GM12878 (cell line): ENCODE measurements around the gene ARID3B. TPM values are rescaled to one million over a fixed set of nuclear protein-coding genes. Genes with fewer than 3 reads are reported as not detected.
"Not testable (repeated sequence)": the region's sequence is repeated elsewhere in the genome, so short reads cannot be mapped to it uniquely, and the experiment has no call there.

Experiments used
- ATAC-seq: fragments of 200-7000 bp; cut with Tn5 transposase; 3 replicates; pipeline ENCODE4 v1.9.1; 2020; ENCODE audit warnings: mild to moderate bottlenecking, moderate library complexity
- BruUV-seq: library from RNA; stranded (reverse); fragments of 400-500 nt; replicated peaks from 2 replicates; lab custom pipeline; 2021; lab: Mats Ljungman, UMichigan
- CTCF ChIA-PET: fragments of 300-600 bp; sonication (Branson Sonifier 250); formaldehyde crosslinking; extraction: SDS; loops from one replicate; lab custom pipeline; 2021; ENCODE audit warnings: inconsistent platforms; lab: Yijun Ruan, JAX
- POLR2A ChIA-PET: fragments of 350-600 bp; formaldehyde crosslinking; extraction: SDS; loops from one replicate; lab custom pipeline; 2021; ENCODE audit warnings: inconsistent platforms; lab: Charles Lee
- RAD21 ChIA-PET: fragments of 300-600 bp; sonication (Branson Sonifier 250); formaldehyde crosslinking; loops from one replicate; lab custom pipeline; 2023; ENCODE audit warnings: antibody characterized with exemption; ENCODE audit not compliant: unreplicated experiment; lab: Charles Lee
- SMC1A ChIA-PET: fragments of 300-600 bp; sonication (Branson Sonifier 250); formaldehyde crosslinking; loops from one replicate; lab custom pipeline; 2023; ENCODE audit not compliant: unreplicated experiment, uncharacterized antibody; lab: Charles Lee
- DNase-seq: peaks from one replicate; pipeline ENCODE4 v3.0.0-alpha.2; 2011; ENCODE audit warnings: low read depth, low spot score
- FAIRE-seq: peaks from 3 replicates; lab custom pipeline; 2011; peaks lifted over from hg19 to GRCh38; lab: Jason Lieb, UNC
- H2AFZ ChIP-seq: 2 replicates; pipeline ENCODE4 v1.6.0; 2011; ENCODE audit warnings: low read depth, low read length, control low read depth; ENCODE audit not compliant: control insufficient read depth
- H3K27ac ChIP-seq: 2 replicates; pipeline ENCODE4 v1.5.1; 2011; ENCODE audit warnings: control low read depth; ENCODE audit not compliant: control insufficient read depth, insufficient read depth
- H3K27me3 ChIP-seq, 2 experiments: replicated peaks in 1 of 2; 2 replicates each; pipeline versions ENCODE4 v1.6.0 to v1.6.1; 2011; ENCODE audit warnings: low read length in 1 of 2; ENCODE audit not compliant: control insufficient read depth in 2 of 2, insufficient read depth in 2 of 2
- H3K36me3 ChIP-seq, 2 experiments: 2 replicates each; pipeline ENCODE4 v1.5.1; 2011; ENCODE audit warnings: low read length in 1 of 2; ENCODE audit not compliant: control insufficient read depth in 2 of 2, insufficient read depth in 2 of 2
- H3K4me1 ChIP-seq: 2 replicates; pipeline ENCODE4 v1.6.1; 2011; ENCODE audit warnings: mild to moderate bottlenecking, low read length, moderate library complexity, mixed read lengths; ENCODE audit not compliant: control insufficient read depth, insufficient read depth
- H3K4me2 ChIP-seq: 2 replicates; pipeline ENCODE4 v1.6.0; 2011; ENCODE audit warnings: control low read depth; ENCODE audit not compliant: control insufficient read depth, insufficient read depth
- H3K4me3 ChIP-seq: fragments of 200-600 bp; sonication (generic); 2 replicates; pipeline ENCODE4 v1.5.1; 2016
- H3K79me2 ChIP-seq: 2 replicates; pipeline ENCODE4 v1.6.0; 2011; ENCODE audit warnings: low read length; ENCODE audit not compliant: control insufficient read depth, insufficient read depth
- H3K9ac ChIP-seq: 2 replicates; pipeline ENCODE4 v1.8.0; 2011; ENCODE audit warnings: low read length, control low read depth, mixed read lengths; ENCODE audit not compliant: control insufficient read depth, insufficient read depth
- H3K9me3 ChIP-seq: replicated peaks from 3 replicates; pipeline ENCODE4 v1.5.1; 2011; ENCODE audit warnings: mild to moderate bottlenecking, low read length; ENCODE audit not compliant: control insufficient read depth, insufficient read depth
- H4K20me1 ChIP-seq: 2 replicates; pipeline ENCODE4 v1.6.0; 2011; ENCODE audit not compliant: control insufficient read depth, insufficient read depth
- BACH1 ChIP-seq: fragments of 450-650 bp; IDR thresholded peaks from 2 replicates; pipeline ENCODE4 v1.6.1; 2017; ENCODE audit warnings: mild to moderate bottlenecking, borderline replicate concordance
- BHLHE40 ChIP-seq, 2 experiments: fragments of 450-650 bp in 1 of 2; IDR thresholded peaks; 2 replicates each; pipeline ENCODE4 v1.6.1; 2011 to 2017; ENCODE audit warnings: low read depth in 2 of 2, borderline replicate concordance in 1 of 2, improper control_type of control experiment in 1 of 2, low read length in 1 of 2, mild to moderate bottlenecking in 1 of 2
- CHD2 ChIP-seq: IDR thresholded peaks from 2 replicates; pipeline ENCODE4 v1.6.1; 2011; ENCODE audit warnings: low read depth, low read length, improper control_type of control experiment, borderline replicate concordance
- GATAD2B ChIP-seq: fragments of 450-650 bp; conservative IDR thresholded peaks from 2 replicates; pipeline ENCODE4 v1.6.1; 2017; ENCODE audit warnings: low read depth, mild to moderate bottlenecking, moderate library complexity
- IKZF2 ChIP-seq, 2 experiments: fragments of 450-650 bp; IDR thresholded peaks; 2 replicates each; pipeline ENCODE4 v1.6.1; 2017; ENCODE audit warnings: mild to moderate bottlenecking in 2 of 2, moderate library complexity in 2 of 2
- PAX8 ChIP-seq: fragments of 450-650 bp; IDR thresholded peaks from 2 replicates; pipeline ENCODE4 v1.6.1; 2017; ENCODE audit warnings: mild to moderate bottlenecking, moderate library complexity
- RB1 ChIP-seq: fragments of 450-650 bp; formaldehyde crosslinking; IDR thresholded peaks from 2 replicates; pipeline ENCODE4 v1.6.1; 2017; ENCODE audit warnings: mild to moderate bottlenecking, borderline replicate concordance
- ZBTB33 ChIP-seq: fragments of 450-650 bp; IDR thresholded peaks from 2 replicates; pipeline ENCODE4 v1.6.1; 2017; ENCODE audit warnings: mild to moderate bottlenecking
- ZNF217 ChIP-seq: fragments of 450-650 bp; IDR thresholded peaks from 2 replicates; pipeline ENCODE4 v1.6.1; 2017; ENCODE audit warnings: antibody characterized with exemption, mild to moderate bottlenecking
- WGBS: methylation state at CpG from one replicate; pipeline ENCODE4 v1.1.6; 2016; ENCODE audit warnings: low lambda C conversion rate; ENCODE audit not compliant: insufficient replicate concordance, insufficient coverage; ENCODE audit errors: missing lambda C conversion rate; 5-methylcytosine and 5-hydroxymethylcytosine counted together
- in situ Hi-C: fragments of 300-500 bp; cut with MboI; formaldehyde crosslinking; loops from 9 replicates; pipeline ENCODE4 v1.14.3; 2018; ENCODE audit warnings: mixed read lengths
- intact Hi-C: fragments of 100-400 bp; cut with micrococcal nuclease; formaldehyde crosslinking; loops from one replicate; pipeline ENCODE4 v1.14.2; 2022; ENCODE audit not compliant: unreplicated experiment
- polyA plus RNA-seq, 11 experiments: library from polyadenylated mRNA; depleted of rRNA in 4 of 11; unstranded in 6 of 11; stranded (reverse) in 5 of 11; fragments of >200 nt; fragmentation: Nextera tagmentation in 4 of 11; fragmentation: Illumina TruSeq in 1 of 11; extraction: Ambion mirVana in 4 of 11; extraction: Trizol in 1 of 11; gene quantifications; 1 replicate in 1 of 11; 2 replicates in 10 of 11; pipeline versions ENCODE4 v1.2.1 to v1.2.3, GENCODE V29; 2011 to 2016; ENCODE audit warnings: inconsistent platforms in 2 of 11, missing spikeins in 2 of 11, low read depth in 1 of 11
- total RNA-seq, 4 experiments: library from RNA; depleted of rRNA in 3 of 4; stranded (reverse); fragments of >200 nt in 3 of 4; fragmentation: Illumina TruSeq in 1 of 4; extraction: Trizol in 1 of 4; gene quantifications; 2 replicates each; pipeline versions ENCODE4 v1.2.1 to v1.2.3, GENCODE V29; 2013 to 2021

The ARID3B gene
- total and polyA plus RNA-seq, 10 of the 15 experiments (the other 5 are each of a cell fraction or from before 2014, with no cell fraction given) = 1.1 to 33.4 (median 24.0) TPM

- Histone ChIP-seq H3K36me3 (no peaks in the 10 kb centered on the region; a peak in 1 of 4 replicates), H3K27ac (no peak overlapping the region), H2AFZ (no peak overlapping the region), H3K27me3 (no peaks in the 10 kb centered on the region), H3K4me2 (no peak overlapping the region), H3K4me1 (peaks cover 1% of the 10 kb centered on the region), H3K79me2 (no peaks in the 10 kb centered on the region), H3K9ac (no peak overlapping the region), H3K4me3 (no peak overlapping the region), H4K20me1 (no peaks in the 10 kb centered on the region), H3K9me3 (no peaks in the 10 kb centered on the region)
- WGBS = 86% methylated on average over 4 of the region's 4 CpGs
- intact Hi-C loops = no loop called here
- FAIRE-seq (no peak), DNase-seq (no peak), ATAC-seq (no peak)
- in situ Hi-C loops = no loop called here
- ChIA-PET POLR2A (interaction anchor here (0.5 kb wide), 1 partner anchor 993 kb away, joined by 3 read pairs; no protein-coding TSS in a partner anchor), CTCF (no interaction called here), RAD21 (no interaction called here), SMC1A (interaction anchor here (1.2 kb wide), 1 partner anchor 121 kb away, joined by 3 read pairs; no protein-coding TSS in a partner anchor)
- TF ChIP-seq ZNF217 = no peak
- no peak for TF ChIP-seq PAX8
- TF ChIP-seq BHLHE40 (IDR thresholded peaks at IDR 0.05; ENCODE audit: borderline replicate concordance in 1 of 2, low read depth in 2 of 2, low read length in 1 of 2) = no peak
- no peak for TF ChIP-seq GATAD2B
- TF ChIP-seq CHD2 = no peak
- no peak for TF ChIP-seq BACH1
- no TSS peak for BruUV-seq
Measured at GRCh38 chr15:74506515-74506840, 34.5 kb upstream of the ARID3B start.

- ChIA-PET RAD21 (no interaction called here), POLR2A (no interaction called here), CTCF (no interaction called here), SMC1A (interaction anchor here (1.3 kb wide), 1 partner anchor 34 kb away, joined by 4 read pairs; no protein-coding TSS in a partner anchor)
- no peak overlapping the region; the same call in 1 of the 2 replicates for H2AFZ ChIP-seq
- no peaks in the 10 kb centered on the region for H4K20me1 ChIP-seq
- no peaks in the 10 kb centered on the region for H3K27me3 ChIP-seq
- DNase-seq (no peak), FAIRE-seq (peak; percentile 69), ATAC-seq (peak; percentile 80)
- no peaks in the 10 kb centered on the region for H3K9me3 ChIP-seq
- 0 out of 2 replicates have a peak, but pooled peaks have one; percentile 23 for TF ChIP-seq ZBTB33
- TF ChIP-seq RB1 = no peak
- 0 out of 4 replicates have a peak, but pooled peaks of 1 of the 2 experiments have one; percentile 3 for TF ChIP-seq IKZF2 (IDR thresholded peaks at IDR 0.05)
- no peak overlapping the region for H3K4me3 ChIP-seq
- H3K4me1 ChIP-seq = peaks cover 14% of the 10 kb centered on the region
- 50% methylated on average over 4 of the region's 4 CpGs for WGBS
- H3K9ac ChIP-seq = no peak overlapping the region
- H3K4me2 ChIP-seq = peak overlapping the region; percentile 31
- TSS peak; percentile 78 for BruUV-seq
- H3K27ac ChIP-seq = peak overlapping the region; percentile 75
- no peaks in the 10 kb centered on the region for H3K79me2 ChIP-seq
- no peaks in the 10 kb centered on the region for H3K36me3 ChIP-seq
- intact Hi-C loops = no loop called here
- in situ Hi-C loops = no loop called here
Measured at GRCh38 chr15:74511583-74511982, 29.4 kb upstream of the ARID3B start.

- H3K9me3 ChIP-seq, H3K79me2 ChIP-seq, H3K9ac ChIP-seq, intact Hi-C loops, H3K4me2 ChIP-seq, SMC1A ChIA-PET, RAD21 ChIA-PET, DNase-seq, H3K27ac ChIP-seq, H4K20me1 ChIP-seq, BruUV-seq, H3K36me3 ChIP-seq, in situ Hi-C loops, H3K4me3 ChIP-seq, H3K27me3 ChIP-seq, H2AFZ ChIP-seq, ATAC-seq: not testable (repeated sequence)
- peaks cover 14% of the 10 kb centered on the region for H3K4me1 ChIP-seq
- FAIRE-seq = peak; percentile 7
- WGBS = 81% methylated on average over 4 of the region's 4 CpGs
- POLR2A ChIA-PET = interaction anchor here (0.7 kb wide), 1 partner anchor 21 kb away, joined by 4 read pairs; no protein-coding TSS in a partner anchor
- CTCF ChIA-PET = interaction anchor here (1.5 kb wide), 1 partner anchor 17 kb away, joined by 5 read pairs; no protein-coding TSS in a partner anchor
Measured at GRCh38 chr15:74514059-74514458, 27.0 kb upstream of the ARID3B start.
